Gastroesophageal sphincter (tissue), 4 donors: ENCODE data around the gene MXRA7. TPM values are rescaled to one million over a fixed set of nuclear protein-coding genes. Genes with fewer than 3 reads are reported as not detected.
A peak's percentile ranks its signal among the peaks of the same experiment; 100 is the strongest.

Experiments
- ATAC-seq: fragments of 150-250 bp; one replicate; pipeline ENCODE4 v1.9.1; 2016; ENCODE audit warnings: mild to moderate bottlenecking, moderate library complexity
- H3K27ac ChIP-seq, 4 donors: fragments of 200-600 bp; sonication (generic) in 3 of 4; 1 replicate in 3 of 4; 2 replicates in 1 of 4; pipeline ENCODE4 v1.5.1; 2016 to 2019
- H3K27me3 ChIP-seq: fragments of 200-600 bp; sonication (generic); one replicate; pipeline ENCODE4 v1.5.1; 2019
- H3K36me3 ChIP-seq, 2 donors: fragments of 200-600 bp; sonication (generic); one replicate each; pipeline ENCODE4 v1.5.1; 2019; ENCODE audit warnings: control low read depth in 1 of 2
- H3K4me1 ChIP-seq, 3 donors: fragments of 200-600 bp; sonication (generic); 1 replicate in 2 of 3; 2 replicates in 1 of 3; pipeline ENCODE4 v1.5.1; 2016 to 2019; ENCODE audit warnings: control low read depth in 2 of 3
- H3K4me3 ChIP-seq, 2 donors: fragments of 200-600 bp; sonication (generic); one replicate each; pipeline ENCODE4 v1.5.1; 2019; ENCODE audit warnings: mild to moderate bottlenecking in 1 of 2, moderate library complexity in 1 of 2
- H3K9me3 ChIP-seq, 3 donors: fragments of 200-600 bp; sonication (generic); one replicate each; pipeline ENCODE4 v1.5.1; 2017 to 2019; ENCODE audit warnings: control low read depth in 2 of 3
- EP300 ChIP-seq: sonication (generic); formaldehyde crosslinking; IDR thresholded peaks from one replicate; pipeline ENCODE4 v1.6.1; 2017; ENCODE audit warnings: antibody characterized with exemption, mild to moderate bottlenecking
- POLR2A ChIP-seq, 2 donors: fragments of 450-650 bp; IDR thresholded peaks; one replicate each; pipeline ENCODE4 v1.6.1; 2017; ENCODE audit warnings: antibody characterized with exemption in 2 of 2, mild to moderate bottlenecking in 2 of 2, moderate library complexity in 1 of 2
- POLR2AphosphoS5 ChIP-seq: sonication (generic); formaldehyde crosslinking; IDR thresholded peaks from one replicate; pipeline ENCODE4 v1.6.1; 2017; ENCODE audit warnings: antibody characterized with exemption
- WGBS, 2 donors: methylation state at CpG; one replicate each; pipeline ENCODE4 v1.1.5; 2018; ENCODE audit warnings: low coverage in 1 of 2; 5-methylcytosine and 5-hydroxymethylcytosine counted together
- total RNA-seq, 4 donors: library from RNA; depleted of rRNA; stranded (reverse); fragments of >200 nt; gene quantifications; one replicate each; pipeline ENCODE4 v1.1.0, GENCODE V29; 2016
- TF ChIP-seq, protein P1 (sequence below), 4 experiments: fragments of 200-600 bp in 2 of 4; fragments of 450-650 bp in 2 of 4; sonication (generic) in 1 of 4; IDR thresholded peaks; one replicate each; pipeline ENCODE4 v1.5.1; 2017 to 2019; ENCODE audit warnings: antibody characterized with exemption in 4 of 4, mild to moderate bottlenecking in 2 of 4, moderate library complexity in 2 of 4

The MXRA7 gene
- total RNA-seq, 4 donors from 2014 or later: 333 to 451 (median 412) TPM

DNA sequence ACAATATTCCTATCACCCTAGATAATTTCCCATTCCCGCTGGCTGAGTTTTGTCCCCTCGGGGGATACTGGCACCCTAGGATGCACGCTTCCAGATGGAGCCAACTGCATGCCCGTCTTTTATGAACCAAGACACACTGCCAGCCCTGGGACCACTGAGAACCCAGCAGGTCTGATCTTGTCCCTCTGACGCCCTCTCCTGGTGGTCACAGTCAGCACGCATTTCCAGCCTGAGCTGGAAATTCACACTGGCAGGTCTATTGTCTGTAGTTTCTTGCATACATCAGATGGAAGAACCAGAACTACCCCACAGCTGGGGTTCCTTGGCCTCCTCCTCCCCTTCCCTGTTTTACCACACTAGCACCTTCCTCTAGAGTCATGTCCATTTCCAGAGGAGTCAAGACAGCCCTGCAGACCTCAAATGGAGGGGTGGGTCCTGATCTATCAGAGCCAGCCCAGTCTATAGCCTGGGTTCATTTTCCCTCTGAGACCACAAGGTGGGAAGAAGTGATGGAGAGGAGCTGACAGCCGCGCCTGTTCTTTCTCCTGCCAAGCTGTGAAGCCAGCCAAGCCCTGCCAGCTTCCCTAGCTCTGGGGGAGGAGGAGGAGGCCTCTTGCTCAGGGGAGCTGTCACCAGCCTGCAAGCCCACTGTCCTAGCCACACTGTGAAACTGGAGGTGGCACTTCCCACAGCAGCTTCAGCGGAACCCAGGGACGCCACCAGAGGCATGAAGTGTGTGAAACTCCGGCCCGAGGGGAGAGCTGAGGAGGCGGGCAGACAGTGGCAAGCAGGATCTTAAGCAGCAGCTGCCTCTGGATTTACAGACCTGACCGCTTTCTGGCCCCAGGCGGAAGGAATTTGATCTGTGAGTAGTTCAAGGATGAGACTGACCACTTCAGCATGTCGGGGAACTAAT lies 29.3 kb downstream of the MXRA7 start:
- peak overlapping the region; percentile 5 to 93 (median 86) for H3K27ac ChIP-seq
- peak; percentile 44 for ATAC-seq
- 60 to 68% methylated on average over 1 to 6 of the region's 16 CpGs for WGBS, 2 donors
- H3K9me3 ChIP-seq: no peaks in the 10 kb centered on the region
- H3K4me3 ChIP-seq: no peak overlapping the region
- H3K36me3 ChIP-seq: peaks cover 0 to 79% of the 10 kb centered on the region in 2 donors
- peaks cover 6 to 59% (median 35%) of the 10 kb centered on the region in 3 donors for H3K4me1 ChIP-seq
- TF ChIP-seq, protein P1, sequence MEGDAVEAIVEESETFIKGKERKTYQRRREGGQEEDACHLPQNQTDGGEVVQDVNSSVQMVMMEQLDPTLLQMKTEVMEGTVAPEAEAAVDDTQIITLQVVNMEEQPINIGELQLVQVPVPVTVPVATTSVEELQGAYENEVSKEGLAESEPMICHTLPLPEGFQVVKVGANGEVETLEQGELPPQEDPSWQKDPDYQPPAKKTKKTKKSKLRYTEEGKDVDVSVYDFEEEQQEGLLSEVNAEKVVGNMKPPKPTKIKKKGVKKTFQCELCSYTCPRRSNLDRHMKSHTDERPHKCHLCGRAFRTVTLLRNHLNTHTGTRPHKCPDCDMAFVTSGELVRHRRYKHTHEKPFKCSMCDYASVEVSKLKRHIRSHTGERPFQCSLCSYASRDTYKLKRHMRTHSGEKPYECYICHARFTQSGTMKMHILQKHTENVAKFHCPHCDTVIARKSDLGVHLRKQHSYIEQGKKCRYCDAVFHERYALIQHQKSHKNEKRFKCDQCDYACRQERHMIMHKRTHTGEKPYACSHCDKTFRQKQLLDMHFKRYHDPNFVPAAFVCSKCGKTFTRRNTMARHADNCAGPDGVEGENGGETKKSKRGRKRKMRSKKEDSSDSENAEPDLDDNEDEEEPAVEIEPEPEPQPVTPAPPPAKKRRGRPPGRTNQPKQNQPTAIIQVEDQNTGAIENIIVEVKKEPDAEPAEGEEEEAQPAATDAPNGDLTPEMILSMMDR (IDR thresholded peaks at IDR 0.05): peak in 3 of 4 experiments; percentile 68 to 81 (median 74)
- no peak for TF ChIP-seq POLR2AphosphoS5
- no peaks in the 10 kb centered on the region for H3K27me3 ChIP-seq

DNA sequence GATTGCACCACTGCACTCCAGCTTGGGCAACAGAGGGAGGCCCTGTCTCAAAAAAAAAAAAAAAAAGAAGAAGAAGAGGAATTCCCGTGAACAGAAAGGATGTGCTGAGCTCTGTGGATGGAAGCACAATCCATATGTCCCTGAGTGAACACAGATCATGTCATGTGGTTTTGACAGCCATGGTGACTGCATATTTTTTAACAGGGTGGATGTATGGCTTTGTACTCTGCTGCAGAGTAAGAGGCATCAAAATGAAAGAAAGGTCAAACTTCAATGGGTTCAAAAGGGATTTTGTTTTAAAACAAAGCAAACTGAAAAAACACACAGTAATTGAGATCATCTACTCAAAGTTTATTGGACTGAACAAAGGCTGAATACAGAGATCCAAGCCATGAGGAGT lies 31.5 kb downstream of the MXRA7 start:
- TF ChIP-seq EP300 (no peak), POLR2AphosphoS5 (no peak), POLR2A (IDR thresholded peaks at IDR 0.05) (no peak)
- TF ChIP-seq, protein P1 (IDR thresholded peaks at IDR 0.05): no peak
- no peaks in the 10 kb centered on the region for H3K27me3 ChIP-seq

DNA sequence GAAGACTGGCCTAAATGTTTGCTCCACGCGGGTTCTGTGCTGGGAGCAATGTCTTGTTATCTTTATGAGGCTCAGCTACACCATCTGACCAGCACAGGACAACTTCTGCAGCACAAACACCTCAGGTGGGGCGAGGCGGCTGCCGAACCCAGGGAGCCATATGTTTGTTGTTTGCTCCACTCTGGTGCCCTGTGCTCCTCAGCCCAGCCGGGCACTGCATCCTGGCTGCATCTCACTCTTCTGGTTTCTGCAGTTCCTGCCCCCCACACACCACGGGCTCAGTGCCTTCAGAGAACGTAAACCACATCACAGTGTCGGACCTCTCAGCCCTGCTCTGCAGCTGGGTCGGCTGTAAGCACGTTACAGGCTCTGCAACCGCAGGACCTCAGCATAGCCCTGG lies 32.4 kb downstream of the MXRA7 start:
- H3K27me3 ChIP-seq: no peaks in the 10 kb centered on the region
- peaks cover 6 to 27% (median 22%) of the 10 kb centered on the region in 3 donors for H3K4me1 ChIP-seq
- no peak for ATAC-seq
- TF ChIP-seq POLR2AphosphoS5: no peak
- TF ChIP-seq, protein P1 (IDR thresholded peaks at IDR 0.05): no peak
- no peak for TF ChIP-seq POLR2A (IDR thresholded peaks at IDR 0.05)
- TF ChIP-seq EP300: no peak
- no peak overlapping the region for H3K27ac ChIP-seq
- WGBS, 2 donors: 67 to 89% methylated on average over 3 to 12 of the region's 12 CpGs
- H3K4me3 ChIP-seq: no peak overlapping the region
- H3K9me3 ChIP-seq: no peaks in the 10 kb centered on the region
- H3K36me3 ChIP-seq: peaks cover 0 to 84% of the 10 kb centered on the region in 2 donors

More for the DNA sequence above, 31.5 kb downstream of the MXRA7 start:
- no peak for ATAC-seq
- H3K4me1 ChIP-seq: peaks cover 6 to 36% (median 22%) of the 10 kb centered on the region in 3 donors
- no peak overlapping the region for H3K27ac ChIP-seq
- H3K4me3 ChIP-seq: no peak overlapping the region
- WGBS, 2 donors: 20 to 60% methylated on average over 1 of the region's 1 CpG
- H3K9me3 ChIP-seq: no peaks in the 10 kb centered on the region
- peaks cover 0 to 87% of the 10 kb centered on the region in 2 donors for H3K36me3 ChIP-seq

DNA sequence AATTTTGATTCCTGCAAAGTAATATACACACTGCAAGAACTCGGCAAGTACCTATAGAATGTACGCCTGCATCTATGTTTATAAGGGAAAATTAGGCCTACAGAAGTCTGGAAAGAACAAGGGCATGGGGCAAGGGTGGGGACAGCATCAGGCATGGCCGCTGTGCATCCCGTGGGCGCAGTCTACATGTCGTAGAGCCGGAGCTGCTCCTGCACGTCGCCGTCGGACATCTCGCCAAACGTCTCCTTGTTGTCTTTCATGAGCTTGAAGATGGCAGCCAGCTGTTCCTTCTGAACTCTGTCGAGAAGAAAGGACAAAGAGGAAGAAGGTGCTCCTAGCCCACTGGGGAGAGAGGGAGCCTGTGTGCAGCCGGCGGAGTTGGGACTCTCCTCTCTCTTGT lies 33.4 kb downstream of the MXRA7 start:
- ATAC-seq: no peak
- no peak for TF ChIP-seq POLR2AphosphoS5
- TF ChIP-seq POLR2A (IDR thresholded peaks at IDR 0.05): no peak
- no peak for TF ChIP-seq EP300
- TF ChIP-seq, protein P1 (IDR thresholded peaks at IDR 0.05): no peak
- Histone ChIP-seq H3K27ac (no peak overlapping the region), H3K36me3 (peaks cover 0 to 75% of the 10 kb centered on the region in 2 donors), H3K27me3 (no peaks in the 10 kb centered on the region), H3K4me3 (no peak overlapping the region), H3K9me3 (no peaks in the 10 kb centered on the region), H3K4me1 (peaks cover 7 to 23% (median 16%) of the 10 kb centered on the region in 3 donors)
- 70 to 80% methylated on average over 14 to 16 of the region's 16 CpGs for WGBS, 2 donors
